ENCODE measurements around the gene ECI1.

The ECI1 gene

DNA sequence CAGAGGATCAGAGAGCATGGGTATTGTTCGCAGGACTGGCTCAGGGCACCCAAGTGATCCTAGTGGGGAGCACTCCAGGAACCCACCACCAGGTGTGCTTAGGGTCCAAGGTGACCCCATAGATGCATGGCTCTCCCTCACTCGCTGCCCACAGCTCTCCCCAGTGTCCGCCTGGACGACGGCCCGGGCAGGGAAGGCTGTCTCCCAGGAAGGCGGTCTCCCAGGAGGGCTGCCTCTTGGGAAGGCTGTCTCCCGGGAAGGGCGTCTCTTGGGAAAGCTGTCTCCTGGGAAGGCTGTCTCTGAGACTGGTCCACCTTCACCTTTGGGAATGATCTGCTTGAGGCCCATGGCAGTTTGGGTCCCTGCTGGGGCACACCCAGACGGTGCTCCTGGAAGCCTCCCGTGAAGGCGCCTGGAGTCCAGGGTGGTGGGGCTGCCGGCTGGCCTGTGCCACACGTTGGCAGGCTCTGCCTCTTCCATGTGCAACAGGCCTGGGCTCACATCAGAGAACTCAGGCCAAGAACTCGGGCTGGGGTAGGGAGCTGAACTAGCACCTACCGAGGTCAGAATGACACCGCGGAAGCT, 5.0 kb downstream of the ECI1 start:
- TF ChIP-seq, protein P1, sequence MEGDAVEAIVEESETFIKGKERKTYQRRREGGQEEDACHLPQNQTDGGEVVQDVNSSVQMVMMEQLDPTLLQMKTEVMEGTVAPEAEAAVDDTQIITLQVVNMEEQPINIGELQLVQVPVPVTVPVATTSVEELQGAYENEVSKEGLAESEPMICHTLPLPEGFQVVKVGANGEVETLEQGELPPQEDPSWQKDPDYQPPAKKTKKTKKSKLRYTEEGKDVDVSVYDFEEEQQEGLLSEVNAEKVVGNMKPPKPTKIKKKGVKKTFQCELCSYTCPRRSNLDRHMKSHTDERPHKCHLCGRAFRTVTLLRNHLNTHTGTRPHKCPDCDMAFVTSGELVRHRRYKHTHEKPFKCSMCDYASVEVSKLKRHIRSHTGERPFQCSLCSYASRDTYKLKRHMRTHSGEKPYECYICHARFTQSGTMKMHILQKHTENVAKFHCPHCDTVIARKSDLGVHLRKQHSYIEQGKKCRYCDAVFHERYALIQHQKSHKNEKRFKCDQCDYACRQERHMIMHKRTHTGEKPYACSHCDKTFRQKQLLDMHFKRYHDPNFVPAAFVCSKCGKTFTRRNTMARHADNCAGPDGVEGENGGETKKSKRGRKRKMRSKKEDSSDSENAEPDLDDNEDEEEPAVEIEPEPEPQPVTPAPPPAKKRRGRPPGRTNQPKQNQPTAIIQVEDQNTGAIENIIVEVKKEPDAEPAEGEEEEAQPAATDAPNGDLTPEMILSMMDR (IDR thresholded peaks at IDR 0.05; ENCODE audit: low read depth, low read length) = no peak
- TF ChIP-seq EZH2phosphoT487 (IDR thresholded peaks at IDR 0.05; ENCODE audit: low read depth) = no peak
- Histone ChIP-seq H3K9me3 (ENCODE audit: insufficient read depth, low read length) (no peaks in the 10 kb centered on the region), H3K27me3 (ENCODE audit: low read depth, low read length) (no peaks in the 10 kb centered on the region), H3K36me3 (replicated peaks; ENCODE audit: low read depth, low read length) (peaks cover 23% of the 10 kb centered on the region), H3K79me2 (ENCODE audit: low read length) (peaks cover 24% of the 10 kb centered on the region), H3K9ac (ENCODE audit: low read length) (no peak overlapping the region), H3K4me3 (ENCODE audit: low read length) (no peak overlapping the region), H3K4me1 (ENCODE audit: low read length) (peaks cover 6% of the 10 kb centered on the region), H3K4me2 (ENCODE audit: low read length) (no peak overlapping the region), H3K27ac (ENCODE audit: low read length) (no peak overlapping the region), H2AFZ (ENCODE audit: low read depth, low read length) (no peak overlapping the region), H4K20me1 (ENCODE audit: insufficient read depth, low read length) (no peaks in the 10 kb centered on the region)

DNA sequence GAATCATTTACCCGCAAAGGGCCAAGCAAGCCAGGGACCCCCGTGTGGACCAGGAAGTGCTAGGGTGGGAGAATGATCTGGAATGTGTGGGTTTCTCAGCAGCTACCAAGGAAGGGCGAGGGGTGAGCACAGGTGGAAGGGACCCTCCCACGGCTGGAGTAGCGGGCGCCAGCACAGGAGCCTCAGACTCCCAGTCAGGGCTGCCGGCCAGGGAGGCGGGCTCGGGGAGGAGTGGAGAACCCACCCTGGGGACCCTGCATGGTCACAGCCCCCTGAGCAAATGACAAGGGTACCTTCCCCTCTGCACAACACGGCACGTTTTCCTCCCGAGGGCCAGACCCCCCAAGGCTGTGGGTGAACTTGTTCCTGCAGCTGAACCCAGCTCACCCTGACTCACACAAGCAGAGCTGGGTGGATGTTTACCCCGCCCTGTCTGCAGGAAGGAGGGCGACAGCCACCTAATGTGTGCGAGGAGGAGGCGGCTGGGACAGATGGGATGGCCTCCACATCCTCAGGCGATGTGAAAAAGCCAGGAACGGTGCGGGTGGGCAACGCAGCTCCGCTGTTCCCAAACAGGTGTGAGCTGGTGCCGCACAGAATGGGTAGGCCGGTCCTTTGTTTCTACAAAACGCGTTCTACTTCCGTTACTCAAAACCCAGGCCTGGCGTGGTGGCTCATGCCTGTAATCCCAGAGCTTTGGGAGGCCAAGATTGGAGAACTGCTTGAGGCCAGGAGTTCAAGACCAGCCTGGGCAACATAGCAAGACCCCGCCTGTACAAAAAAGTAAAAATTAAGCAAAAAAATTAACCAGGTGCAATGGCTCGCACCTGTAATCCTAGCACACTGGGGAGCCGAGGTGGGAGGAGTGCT, 6.2 kb downstream of the ECI1 start:
- Histone ChIP-seq H3K36me3 (replicated peaks; ENCODE audit: low read depth, low read length) (peaks cover 23% of the 10 kb centered on the region), H2AFZ (ENCODE audit: low read depth, low read length) (no peak overlapping the region), H3K27ac (ENCODE audit: low read length) (no peak overlapping the region), H3K27me3 (ENCODE audit: low read depth, low read length) (no peaks in the 10 kb centered on the region), H3K4me3 (ENCODE audit: low read length) (no peak overlapping the region), H3K4me1 (ENCODE audit: low read length) (peaks cover 3% of the 10 kb centered on the region), H3K9me3 (ENCODE audit: insufficient read depth, low read length) (no peaks in the 10 kb centered on the region), H3K9ac (ENCODE audit: low read length) (no peak overlapping the region), H3K79me2 (ENCODE audit: low read length) (peaks cover 16% of the 10 kb centered on the region), H3K4me2 (ENCODE audit: low read length) (no peak overlapping the region), H4K20me1 (ENCODE audit: insufficient read depth, low read length) (no peaks in the 10 kb centered on the region)
- no peak for TF ChIP-seq EZH2phosphoT487 (IDR thresholded peaks at IDR 0.05; ENCODE audit: low read depth)
- TF ChIP-seq, protein P1 (IDR thresholded peaks at IDR 0.05; ENCODE audit: low read depth, low read length) = no peak

DNA sequence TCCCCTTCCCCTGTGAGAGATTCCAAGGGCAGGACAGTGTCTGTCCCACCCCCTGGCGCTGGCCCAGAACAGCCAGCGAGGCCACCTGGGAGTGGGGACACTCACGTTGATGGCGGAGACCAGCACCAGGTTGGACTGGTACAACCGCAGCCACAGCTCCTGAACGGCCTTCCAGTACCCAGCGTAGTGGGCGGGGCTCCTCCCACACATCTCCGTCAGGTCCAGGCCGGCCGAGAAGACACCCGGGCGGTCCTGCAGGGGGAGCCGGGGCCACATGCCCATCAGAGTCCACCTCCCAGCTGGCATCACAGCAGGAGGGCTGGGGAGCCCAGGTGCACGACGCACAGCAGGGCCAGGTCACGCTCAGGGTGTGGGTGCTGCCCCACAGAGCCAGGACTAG, 7.1 kb downstream of the ECI1 start:
- H4K20me1 ChIP-seq (ENCODE audit: insufficient read depth, low read length) = no peaks in the 10 kb centered on the region
- TF ChIP-seq EZH2phosphoT487 (IDR thresholded peaks at IDR 0.05; ENCODE audit: low read depth) = no peak
- TF ChIP-seq, protein P1 (IDR thresholded peaks at IDR 0.05; ENCODE audit: low read depth, low read length) = no peak

GRCh38 chr16:2243781-2244180, 7.6 kb downstream of the ECI1 start:
- Histone ChIP-seq H3K9me3 (ENCODE audit: insufficient read depth, low read length) (no peaks in the 10 kb centered on the region), H3K79me2 (ENCODE audit: low read length) (peaks cover 6% of the 10 kb centered on the region), H3K4me1 (ENCODE audit: low read length) (no peaks in the 10 kb centered on the region), H3K27me3 (ENCODE audit: low read depth, low read length) (no peaks in the 10 kb centered on the region), H2AFZ (ENCODE audit: low read depth, low read length) (no peak overlapping the region), H3K4me2 (ENCODE audit: low read length) (no peak overlapping the region), H3K4me3 (ENCODE audit: low read length) (no peak overlapping the region), H3K36me3 (replicated peaks; ENCODE audit: low read depth, low read length) (peaks cover 25% of the 10 kb centered on the region), H3K9ac (ENCODE audit: low read length) (no peak overlapping the region), H4K20me1 (ENCODE audit: insufficient read depth, low read length) (no peaks in the 10 kb centered on the region), H3K27ac (ENCODE audit: low read length) (no peak overlapping the region)
- no peak for TF ChIP-seq EZH2phosphoT487 (IDR thresholded peaks at IDR 0.05; ENCODE audit: low read depth)
- TF ChIP-seq, protein P1 (IDR thresholded peaks at IDR 0.05; ENCODE audit: low read depth, low read length) = no peak

More for the DNA sequence above, 7.1 kb downstream of the ECI1 start:
- Histone ChIP-seq H3K4me1 (ENCODE audit: low read length) (no peaks in the 10 kb centered on the region), H2AFZ (ENCODE audit: low read depth, low read length) (no peak overlapping the region), H3K36me3 (replicated peaks; ENCODE audit: low read depth, low read length) (peaks cover 25% of the 10 kb centered on the region), H3K9ac (ENCODE audit: low read length) (no peak overlapping the region), H3K4me2 (ENCODE audit: low read length) (no peak overlapping the region), H3K4me3 (ENCODE audit: low read length) (no peak overlapping the region), H3K9me3 (ENCODE audit: insufficient read depth, low read length) (no peaks in the 10 kb centered on the region), H3K79me2 (ENCODE audit: low read length) (peaks cover 8% of the 10 kb centered on the region), H3K27me3 (ENCODE audit: low read depth, low read length) (no peaks in the 10 kb centered on the region), H3K27ac (ENCODE audit: low read length) (no peak overlapping the region)

Data from OCI-LY3 (cell line).